ENCODE data around the gene WRNIP1.
"Not testable (repeated sequence)": the region's sequence is repeated elsewhere in the genome, so short reads cannot be mapped to it uniquely, and the experiment has no call there.

Gene WRNIP1

GRCh38 chr6:2741756-2742155 is 23.4 kb upstream of the WRNIP1 start:
- no peak for DNase-seq

- no peak for DNase-seq
Observed at GRCh38 chr6:2743280-2744208, 21.6 kb upstream of the WRNIP1 start.

GRCh38 chr6:2744209-2744771 is 20.9 kb upstream of the WRNIP1 start:
- DNase-seq, result no peak

GRCh38 chr6:2744778-2745177 is 20.4 kb upstream of the WRNIP1 start:
- DNase-seq, result no peak

- DNase-seq, result no peak
Observed at GRCh38 chr6:2745246-2745645, 19.9 kb upstream of the WRNIP1 start.

GRCh38 chr6:2746557-2747061 is 18.6 kb upstream of the WRNIP1 start:
- DNase-seq, result no peak

GRCh38 chr6:2748183-2748582 is 17.0 kb upstream of the WRNIP1 start:
- no peak for DNase-seq

GRCh38 chr6:2749969-2750600 is 15.1 kb upstream of the WRNIP1 start:
- DNase-seq, result peak; percentile 24

- no peak for DNase-seq
Observed at GRCh38 chr6:2750832-2751231, 14.4 kb upstream of the WRNIP1 start, which contains the start of gene MYLK4. Gene MYLK4, minus strand, starts transcription at chr6:2750922. Its CDS starts 1,628 bp downstream, at chr6:2749294.

- no peak for DNase-seq
Observed at GRCh38 chr6:2751871-2752270, 13.3 kb upstream of the WRNIP1 start.

- no peak for DNase-seq
Observed at GRCh38 chr6:2752477-2753109, 12.6 kb upstream of the WRNIP1 start.

- no peak for DNase-seq
Observed at GRCh38 chr6:2753110-2753489, 12.1 kb upstream of the WRNIP1 start.

GRCh38 chr6:2753743-2754142 is 11.4 kb upstream of the WRNIP1 start:
- DNase-seq, result no peak

- no peak for DNase-seq
Observed at GRCh38 chr6:2754393-2754792, 10.8 kb upstream of the WRNIP1 start.

GRCh38 chr6:2754911-2755310 is 10.3 kb upstream of the WRNIP1 start:
- DNase-seq, result no peak

GRCh38 chr6:2755456-2755855 is 9.7 kb upstream of the WRNIP1 start:
- DNase-seq, result no peak

- DNase-seq, result no peak
Observed at GRCh38 chr6:2756241-2756640, 9.0 kb upstream of the WRNIP1 start.

GRCh38 chr6:2756687-2757224 is 8.4 kb upstream of the WRNIP1 start:
- no peak for DNase-seq

- DNase-seq, result no peak
Observed at GRCh38 chr6:2758980-2759379, 6.2 kb upstream of the WRNIP1 start.

- no peak for DNase-seq
Observed at GRCh38 chr6:2760882-2761842, 4.0 kb upstream of the WRNIP1 start.

- DNase-seq, result not testable (repeated sequence)
Observed at GRCh38 chr6:2762868-2763267, 2.3 kb upstream of the WRNIP1 start.
